HepG2 (cell line): ENCODE results near the gene TELO2. TPM values are rescaled to one million over a fixed set of nuclear protein-coding genes. Genes with fewer than 3 reads are reported as not detected.
A peak's percentile ranks its signal among the peaks of the same experiment; 100 is the strongest.

ENCODE experiments used
- FIP1L1 ChIP-seq: fragments of 200-400 bp; formaldehyde crosslinking; IDR thresholded peaks from 2 replicates; pipeline ENCODE4 v1.6.1; 2018; ENCODE audit warnings: low read depth, mild to moderate bottlenecking, low read length, moderate library complexity, borderline replicate concordance; ENCODE audit not compliant: insufficient read depth
- HCFC1 ChIP-seq: fragments of 150-350 bp; IDR thresholded peaks from 2 replicates; pipeline ENCODE4 v1.6.1; 2014; ENCODE audit warnings: low read depth, low read length
- MAF1 ChIP-seq: sonication (generic); formaldehyde crosslinking; IDR thresholded peaks from 2 replicates; pipeline ENCODE4 v1.5.0; 2020; ENCODE audit warnings: missing genetic modification reagents, borderline replicate concordance
- MAFF ChIP-seq: IDR thresholded peaks from 2 replicates; pipeline ENCODE4 v1.6.1; 2011; ENCODE audit warnings: low read depth, low read length, improper control_type of control experiment
- MIXL1 ChIP-seq: IDR thresholded peaks from 2 replicates; pipeline ENCODE4 v1.6.1; 2016
- RFX3 ChIP-seq: IDR thresholded peaks from 2 replicates; pipeline ENCODE4 v1.6.1; 2016; ENCODE audit warnings: missing biosample characterization, missing genetic modification reagents
- TFE3 ChIP-seq: IDR thresholded peaks from 2 replicates; pipeline ENCODE4 v1.6.1; 2016
- ZFY ChIP-seq: sonication (generic); formaldehyde crosslinking; IDR thresholded peaks from 2 replicates; pipeline ENCODE4 v1.4.0; 2020; ENCODE audit warnings: missing genetic modification reagents
- ZNF44 ChIP-seq: sonication (generic); formaldehyde crosslinking; IDR thresholded peaks from 2 replicates; pipeline ENCODE4 v1.5.1; 2020; ENCODE audit warnings: mild to moderate bottlenecking, missing genetic modification reagents
- ZNF766 ChIP-seq: sonication (generic); formaldehyde crosslinking; IDR thresholded peaks from 2 replicates; pipeline ENCODE4 v1.5.0; 2020; ENCODE audit warnings: missing genetic modification reagents, borderline replicate concordance
- ZNF883 ChIP-seq: sonication (generic); formaldehyde crosslinking; IDR thresholded peaks from 2 replicates; pipeline ENCODE4 v1.5.1; 2020; ENCODE audit warnings: mild to moderate bottlenecking, missing genetic modification reagents; ENCODE audit errors: not compliant biosample characterization
- polyA plus RNA-seq, 8 experiments: library from polyadenylated mRNA; depleted of rRNA in 3 of 8; stranded (reverse) in 7 of 8; unstranded in 1 of 8; fragments of >200 nt; fragmentation: Illumina TruSeq in 4 of 8; extraction: Trizol in 4 of 8; gene quantifications; 2 replicates each; pipeline versions ENCODE4 v1.2.1 to v1.2.3, GENCODE V29; 2011 to 2016; ENCODE audit warnings: low read depth in 4 of 8, missing spikeins in 1 of 8, mixed read lengths in 1 of 8; ENCODE audit not compliant: insufficient read depth in 1 of 8
- total RNA-seq, 5 experiments: library from RNA; depleted of rRNA; stranded (reverse); fragments of >200 nt; fragmentation: Illumina TruSeq; extraction: Trizol; gene quantifications; 2 replicates each; pipeline ENCODE4 v1.2.3, GENCODE V29; 2016; ENCODE audit warnings: low read depth in 1 of 5
- TF ChIP-seq, protein P1 (sequence below): sonication (generic); formaldehyde crosslinking; IDR thresholded peaks from 2 replicates; pipeline ENCODE4 v1.4.0; 2020; ENCODE audit warnings: missing genetic modification reagents, borderline replicate concordance
- TF ChIP-seq, protein P2 (sequence below): sonication (generic); formaldehyde crosslinking; IDR thresholded peaks from 2 replicates; pipeline ENCODE4 v1.5.1; 2020; ENCODE audit warnings: missing genetic modification reagents, mild to moderate bottlenecking, borderline replicate concordance
- TF ChIP-seq, protein P3 (sequence below): sonication (generic); formaldehyde crosslinking; IDR thresholded peaks from 2 replicates; pipeline ENCODE4 v1.5.0; 2020; ENCODE audit warnings: mild to moderate bottlenecking, missing genetic modification reagents, borderline replicate concordance

The TELO2 gene
- total and polyA plus RNA-seq, 2 of the 13 experiments (the other 11 are each of a cell fraction or from before 2014, with no cell fraction given), result 10.1 to 17.9 TPM

DNA sequence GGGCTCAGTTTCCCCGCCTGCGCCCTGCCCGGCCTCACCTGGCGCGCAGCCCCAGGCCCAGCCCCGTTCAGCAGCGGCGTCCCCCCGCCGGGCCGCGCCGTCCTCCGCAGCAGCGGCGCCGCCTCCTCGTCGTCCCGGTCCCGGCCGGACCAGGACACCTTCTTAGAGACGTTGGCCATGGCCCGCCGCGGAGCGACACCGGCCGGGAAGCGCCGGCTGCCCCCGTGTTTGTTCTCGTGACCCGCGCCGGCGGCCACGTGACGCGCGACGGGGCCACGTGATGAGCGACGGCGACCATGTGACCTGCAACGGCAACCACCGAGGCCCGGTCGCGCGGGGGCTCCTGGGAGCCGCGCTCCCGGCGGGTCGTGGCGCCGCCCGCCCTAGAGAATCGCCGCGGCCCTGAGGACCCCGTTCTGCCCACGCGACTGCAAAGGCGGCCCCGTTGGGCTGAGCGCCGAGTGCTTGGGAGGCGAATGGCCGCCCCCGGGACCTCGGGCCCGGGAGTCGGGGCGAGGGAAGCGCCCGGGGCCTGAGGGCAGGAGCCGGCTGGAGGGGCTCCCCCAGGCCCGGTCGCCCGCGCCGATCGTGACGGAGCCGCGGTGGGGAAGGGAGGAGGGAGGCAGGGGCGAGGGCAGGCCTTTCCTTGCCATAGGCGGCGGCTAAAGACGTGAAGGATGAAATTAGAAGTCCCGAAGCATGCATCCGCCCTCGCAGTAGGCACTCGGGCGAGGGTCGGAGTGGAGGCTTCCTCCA is 18.2 kb upstream of the TELO2 start, which contains the start of gene CLCN7 (continued):
- TF ChIP-seq, protein P1, sequence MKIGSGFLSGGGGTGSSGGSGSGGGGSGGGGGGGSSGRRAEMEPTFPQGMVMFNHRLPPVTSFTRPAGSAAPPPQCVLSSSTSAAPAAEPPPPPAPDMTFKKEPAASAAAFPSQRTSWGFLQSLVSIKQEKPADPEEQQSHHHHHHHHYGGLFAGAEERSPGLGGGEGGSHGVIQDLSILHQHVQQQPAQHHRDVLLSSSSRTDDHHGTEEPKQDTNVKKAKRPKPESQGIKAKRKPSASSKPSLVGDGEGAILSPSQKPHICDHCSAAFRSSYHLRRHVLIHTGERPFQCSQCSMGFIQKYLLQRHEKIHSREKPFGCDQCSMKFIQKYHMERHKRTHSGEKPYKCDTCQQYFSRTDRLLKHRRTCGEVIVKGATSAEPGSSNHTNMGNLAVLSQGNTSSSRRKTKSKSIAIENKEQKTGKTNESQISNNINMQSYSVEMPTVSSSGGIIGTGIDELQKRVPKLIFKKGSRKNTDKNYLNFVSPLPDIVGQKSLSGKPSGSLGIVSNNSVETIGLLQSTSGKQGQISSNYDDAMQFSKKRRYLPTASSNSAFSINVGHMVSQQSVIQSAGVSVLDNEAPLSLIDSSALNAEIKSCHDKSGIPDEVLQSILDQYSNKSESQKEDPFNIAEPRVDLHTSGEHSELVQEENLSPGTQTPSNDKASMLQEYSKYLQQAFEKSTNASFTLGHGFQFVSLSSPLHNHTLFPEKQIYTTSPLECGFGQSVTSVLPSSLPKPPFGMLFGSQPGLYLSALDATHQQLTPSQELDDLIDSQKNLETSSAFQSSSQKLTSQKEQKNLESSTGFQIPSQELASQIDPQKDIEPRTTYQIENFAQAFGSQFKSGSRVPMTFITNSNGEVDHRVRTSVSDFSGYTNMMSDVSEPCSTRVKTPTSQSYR, result peak; percentile 49; the same call in 1 of the 2 replicates
- TF ChIP-seq MAF1 (CRISPR knock-in tag) (no peak), TFE3 (peak; percentile 99), ZNF883 (CRISPR knock-in tag) (peak; percentile 90), ZNF766 (CRISPR knock-in tag) (peak; percentile 82; the same call in 1 of the 2 replicates), RFX3 (no peak), HCFC1 (peak; percentile 34; the same call in 1 of the 2 replicates), FIP1L1 (no peak), MAFF (no peak), MIXL1 (CRISPR knock-in tag) (peak; percentile 49; the same call in 1 of the 2 replicates), ZNF44 (CRISPR knock-in tag) (peak; percentile 58; the same call in 1 of the 2 replicates), ZFY (CRISPR knock-in tag) (peak; percentile 99)
- TF ChIP-seq, protein P2, sequence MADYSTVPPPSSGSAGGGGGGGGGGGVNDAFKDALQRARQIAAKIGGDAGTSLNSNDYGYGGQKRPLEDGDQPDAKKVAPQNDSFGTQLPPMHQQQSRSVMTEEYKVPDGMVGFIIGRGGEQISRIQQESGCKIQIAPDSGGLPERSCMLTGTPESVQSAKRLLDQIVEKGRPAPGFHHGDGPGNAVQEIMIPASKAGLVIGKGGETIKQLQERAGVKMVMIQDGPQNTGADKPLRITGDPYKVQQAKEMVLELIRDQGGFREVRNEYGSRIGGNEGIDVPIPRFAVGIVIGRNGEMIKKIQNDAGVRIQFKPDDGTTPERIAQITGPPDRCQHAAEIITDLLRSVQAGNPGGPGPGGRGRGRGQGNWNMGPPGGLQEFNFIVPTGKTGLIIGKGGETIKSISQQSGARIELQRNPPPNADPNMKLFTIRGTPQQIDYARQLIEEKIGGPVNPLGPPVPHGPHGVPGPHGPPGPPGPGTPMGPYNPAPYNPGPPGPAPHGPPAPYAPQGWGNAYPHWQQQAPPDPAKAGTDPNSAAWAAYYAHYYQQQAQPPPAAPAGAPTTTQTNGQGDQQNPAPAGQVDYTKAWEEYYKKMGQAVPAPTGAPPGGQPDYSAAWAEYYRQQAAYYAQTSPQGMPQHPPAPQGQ (CRISPR knock-in tag), result no peak
- TF ChIP-seq, protein P3, sequence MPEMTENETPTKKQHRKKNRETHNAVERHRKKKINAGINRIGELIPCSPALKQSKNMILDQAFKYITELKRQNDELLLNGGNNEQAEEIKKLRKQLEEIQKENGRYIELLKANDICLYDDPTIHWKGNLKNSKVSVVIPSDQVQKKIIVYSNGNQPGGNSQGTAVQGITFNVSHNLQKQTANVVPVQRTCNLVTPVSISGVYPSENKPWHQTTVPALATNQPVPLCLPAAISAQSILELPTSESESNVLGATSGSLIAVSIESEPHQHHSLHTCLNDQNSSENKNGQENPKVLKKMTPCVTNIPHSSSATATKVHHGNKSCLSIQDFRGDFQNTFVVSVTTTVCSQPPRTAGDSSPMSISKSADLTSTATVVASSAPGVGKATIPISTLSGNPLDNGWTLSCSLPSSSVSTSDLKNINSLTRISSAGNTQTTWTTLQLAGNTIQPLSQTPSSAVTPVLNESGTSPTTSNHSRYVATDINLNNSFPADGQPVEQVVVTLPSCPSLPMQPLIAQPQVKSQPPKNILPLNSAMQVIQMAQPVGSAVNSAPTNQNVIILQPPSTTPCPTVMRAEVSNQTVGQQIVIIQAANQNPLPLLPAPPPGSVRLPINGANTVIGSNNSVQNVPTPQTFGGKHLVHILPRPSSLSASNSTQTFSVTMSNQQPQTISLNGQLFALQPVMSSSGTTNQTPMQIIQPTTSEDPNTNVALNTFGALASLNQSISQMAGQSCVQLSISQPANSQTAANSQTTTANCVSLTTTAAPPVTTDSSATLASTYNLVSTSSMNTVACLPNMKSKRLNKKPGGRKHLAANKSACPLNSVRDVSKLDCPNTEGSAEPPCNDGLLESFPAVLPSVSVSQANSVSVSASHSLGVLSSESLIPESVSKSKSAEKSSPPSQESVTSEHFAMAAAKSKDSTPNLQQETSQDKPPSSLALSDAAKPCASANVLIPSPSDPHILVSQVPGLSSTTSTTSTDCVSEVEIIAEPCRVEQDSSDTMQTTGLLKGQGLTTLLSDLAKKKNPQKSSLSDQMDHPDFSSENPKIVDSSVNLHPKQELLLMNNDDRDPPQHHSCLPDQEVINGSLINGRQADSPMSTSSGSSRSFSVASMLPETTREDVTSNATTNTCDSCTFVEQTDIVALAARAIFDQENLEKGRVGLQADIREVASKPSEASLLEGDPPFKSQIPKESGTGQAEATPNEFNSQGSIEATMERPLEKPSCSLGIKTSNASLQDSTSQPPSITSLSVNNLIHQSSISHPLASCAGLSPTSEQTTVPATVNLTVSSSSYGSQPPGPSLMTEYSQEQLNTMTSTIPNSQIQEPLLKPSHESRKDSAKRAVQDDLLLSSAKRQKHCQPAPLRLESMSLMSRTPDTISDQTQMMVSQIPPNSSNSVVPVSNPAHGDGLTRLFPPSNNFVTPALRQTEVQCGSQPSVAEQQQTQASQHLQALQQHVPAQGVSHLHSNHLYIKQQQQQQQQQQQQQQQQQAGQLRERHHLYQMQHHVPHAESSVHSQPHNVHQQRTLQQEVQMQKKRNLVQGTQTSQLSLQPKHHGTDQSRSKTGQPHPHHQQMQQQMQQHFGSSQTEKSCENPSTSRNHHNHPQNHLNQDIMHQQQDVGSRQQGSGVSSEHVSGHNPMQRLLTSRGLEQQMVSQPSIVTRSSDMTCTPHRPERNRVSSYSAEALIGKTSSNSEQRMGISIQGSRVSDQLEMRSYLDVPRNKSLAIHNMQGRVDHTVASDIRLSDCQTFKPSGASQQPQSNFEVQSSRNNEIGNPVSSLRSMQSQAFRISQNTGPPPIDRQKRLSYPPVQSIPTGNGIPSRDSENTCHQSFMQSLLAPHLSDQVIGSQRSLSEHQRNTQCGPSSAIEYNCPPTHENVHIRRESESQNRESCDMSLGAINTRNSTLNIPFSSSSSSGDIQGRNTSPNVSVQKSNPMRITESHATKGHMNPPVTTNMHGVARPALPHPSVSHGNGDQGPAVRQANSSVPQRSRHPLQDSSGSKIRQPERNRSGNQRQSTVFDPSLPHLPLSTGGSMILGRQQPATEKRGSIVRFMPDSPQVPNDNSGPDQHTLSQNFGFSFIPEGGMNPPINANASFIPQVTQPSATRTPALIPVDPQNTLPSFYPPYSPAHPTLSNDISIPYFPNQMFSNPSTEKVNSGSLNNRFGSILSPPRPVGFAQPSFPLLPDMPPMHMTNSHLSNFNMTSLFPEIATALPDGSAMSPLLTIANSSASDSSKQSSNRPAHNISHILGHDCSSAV (CRISPR knock-in tag), result no peak
